CD1c-positive myeloid dendritic cell (primary cell): Measurements from ENCODE around the gene WDR38.
A peak's percentile ranks its signal among the peaks of the same experiment; 100 is the strongest.

Source experiments
- DNase-seq: peaks from one replicate; pipeline ENCODE4 v3.0.0-alpha.2; 2016; ENCODE audit errors: extremely low spot score

Gene WDR38

DNA sequence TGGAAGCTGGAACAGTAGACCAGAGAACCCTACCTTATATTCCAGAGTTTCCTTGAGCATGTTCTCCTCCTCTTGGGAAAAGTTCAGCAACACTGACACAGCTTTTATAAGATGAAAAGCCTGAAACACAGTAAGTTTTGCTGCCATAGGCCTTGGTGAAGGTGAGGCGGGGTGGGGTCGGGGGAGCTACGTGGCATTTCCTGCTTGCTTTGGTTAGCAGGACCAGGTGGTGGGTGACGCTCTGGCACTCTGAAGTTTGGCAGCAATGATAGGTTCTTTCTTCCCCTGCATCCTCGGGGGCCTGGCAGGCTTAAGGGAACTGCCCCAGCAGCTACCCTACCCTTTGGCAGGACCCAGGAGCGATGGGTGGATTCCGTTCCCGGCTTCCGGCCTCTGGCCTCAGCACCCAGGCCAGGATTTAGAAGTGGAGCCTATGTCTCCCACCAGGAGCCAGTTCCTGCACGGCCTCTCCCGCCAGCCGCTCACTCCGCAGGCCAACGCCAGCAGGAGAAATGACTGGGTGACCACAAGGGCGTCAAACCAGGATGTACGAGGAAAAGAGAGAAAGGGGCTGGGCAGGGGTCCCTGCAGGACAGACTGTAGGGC lies 28.0 kb downstream of the WDR38 start:
- DNase-seq, result no peak

DNA sequence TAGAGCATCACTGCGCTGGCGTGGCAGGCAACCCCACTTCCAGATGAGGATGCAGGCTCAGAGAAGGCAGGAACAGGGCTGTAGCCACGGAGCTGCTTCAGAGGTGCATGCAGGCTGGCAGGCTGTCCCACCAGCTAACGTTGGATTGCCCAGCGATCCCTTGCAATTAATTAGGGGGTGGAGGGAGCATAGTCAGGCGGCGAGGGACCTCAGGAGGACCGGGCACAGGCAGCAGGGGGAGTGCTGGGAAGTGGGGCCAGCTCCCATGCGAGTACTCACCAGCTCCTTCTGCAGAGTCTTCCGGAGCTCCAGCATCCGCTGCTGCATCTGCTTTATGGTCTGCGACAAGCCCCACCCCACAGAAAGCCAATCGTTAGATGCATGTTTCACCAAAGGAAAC lies 29.0 kb downstream of the WDR38 start:
- no peak for DNase-seq

DNA sequence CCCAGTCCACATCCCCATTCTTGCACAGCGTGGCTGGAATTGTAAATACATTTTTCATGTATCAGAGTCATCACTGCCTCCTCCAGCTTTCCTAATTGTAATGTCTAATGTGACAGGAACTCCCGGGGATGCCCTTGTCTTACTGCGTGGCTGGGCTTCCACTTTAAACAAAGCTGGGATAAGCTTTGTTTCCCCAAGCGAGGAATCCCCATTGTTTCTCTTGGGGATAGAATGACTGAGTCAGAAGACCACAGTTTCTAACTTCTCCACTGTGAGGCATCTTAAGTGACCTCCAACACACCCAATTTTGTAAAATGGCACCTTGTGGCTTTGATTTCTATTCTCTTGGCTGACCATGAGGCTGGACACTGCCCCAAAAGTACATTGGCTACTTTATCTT lies 31.1 kb downstream of the WDR38 start:
- no peak for DNase-seq

DNA sequence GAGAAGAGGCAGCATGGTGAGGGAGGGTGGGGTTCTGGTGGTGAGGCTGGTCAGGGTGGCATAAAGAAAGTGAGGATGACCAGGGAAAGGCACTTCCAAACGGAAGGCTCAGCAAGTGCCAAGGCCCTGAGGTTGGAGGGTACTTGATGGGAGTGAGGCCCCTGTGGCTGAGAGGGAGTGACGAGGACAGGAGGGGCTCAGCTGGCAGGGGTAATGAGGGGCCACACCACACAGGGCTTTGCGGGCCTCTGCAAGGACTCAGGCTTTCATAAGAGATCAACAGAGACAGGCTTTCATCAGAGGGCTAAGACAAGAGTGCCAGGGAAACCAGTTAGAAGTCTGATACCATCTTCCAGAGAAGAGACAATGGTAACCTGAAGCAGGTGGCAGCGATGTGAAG lies 32.3 kb downstream of the WDR38 start:
- DNase-seq, result no peak

DNA sequence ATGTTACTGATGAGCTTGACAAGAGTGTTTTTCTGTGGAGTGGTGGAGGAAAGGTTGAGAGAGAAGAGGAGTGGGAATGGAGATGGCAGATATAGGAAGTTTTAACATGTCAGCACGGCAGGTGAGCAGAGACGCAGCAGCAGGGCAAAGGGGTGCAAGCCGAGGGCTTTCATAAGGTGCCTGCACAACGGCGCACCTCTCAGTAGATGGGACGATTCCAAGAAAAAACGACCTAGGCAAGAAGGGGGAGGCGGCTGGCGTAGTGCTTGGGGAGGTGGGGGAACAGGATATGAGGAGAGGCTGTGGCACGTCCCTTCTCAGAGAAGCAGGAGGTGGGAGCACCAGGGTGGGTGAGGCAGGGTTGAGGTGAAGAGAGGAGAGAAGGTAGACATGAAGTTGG lies 33.2 kb downstream of the WDR38 start:
- no peak for DNase-seq

DNA sequence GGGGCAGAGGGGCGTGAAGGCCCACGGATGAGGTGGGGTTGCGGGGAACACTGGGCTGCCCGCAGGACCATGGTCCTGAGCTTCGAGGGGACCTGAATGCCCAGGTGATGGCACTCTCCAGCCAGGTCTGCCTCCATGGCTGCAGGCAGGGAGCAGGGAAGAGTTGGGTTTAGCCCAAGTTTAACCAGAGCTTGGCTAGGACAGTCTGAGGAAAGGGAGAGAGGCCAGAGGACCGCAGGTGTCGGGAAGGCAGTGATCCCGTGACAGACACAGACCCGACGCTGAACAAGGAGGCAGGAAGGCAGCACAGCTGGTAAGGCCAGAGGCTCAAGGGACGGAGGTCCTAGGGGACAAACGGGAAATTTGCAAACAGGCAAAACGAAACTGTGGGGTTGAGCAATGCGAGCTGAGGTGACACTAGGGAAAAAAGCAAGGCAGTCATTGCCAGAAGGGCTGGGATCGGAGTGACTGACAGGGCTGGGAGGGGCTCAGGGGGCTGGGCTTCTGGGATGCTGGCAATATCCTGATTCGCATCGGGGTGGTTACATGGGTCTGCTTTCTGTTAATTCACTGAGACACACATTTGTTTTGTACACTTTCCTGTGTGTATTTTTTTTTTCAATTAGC lies 33.7 kb downstream of the WDR38 start:
- DNase-seq, result no peak

DNA sequence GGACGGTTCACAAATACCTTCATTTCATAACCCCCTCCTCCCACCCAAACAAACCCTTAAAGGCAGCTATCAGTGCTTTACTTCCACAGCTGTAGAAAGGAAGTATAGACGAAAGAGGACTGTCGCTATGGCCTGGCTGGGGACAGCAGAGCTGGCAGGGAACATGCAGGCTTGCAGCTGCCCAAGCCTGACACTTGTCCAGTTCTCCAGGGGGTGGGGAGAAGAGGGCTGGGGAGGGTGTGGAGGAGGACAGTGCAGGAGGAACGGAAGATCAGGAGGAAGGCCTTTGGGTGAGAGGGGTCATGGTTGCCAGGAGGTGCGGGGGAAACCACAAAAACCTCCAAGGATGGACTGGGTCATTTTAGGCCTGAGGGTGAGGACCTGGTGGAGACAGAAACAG lies 34.6 kb downstream of the WDR38 start:
- DNase-seq, result no peak

DNA sequence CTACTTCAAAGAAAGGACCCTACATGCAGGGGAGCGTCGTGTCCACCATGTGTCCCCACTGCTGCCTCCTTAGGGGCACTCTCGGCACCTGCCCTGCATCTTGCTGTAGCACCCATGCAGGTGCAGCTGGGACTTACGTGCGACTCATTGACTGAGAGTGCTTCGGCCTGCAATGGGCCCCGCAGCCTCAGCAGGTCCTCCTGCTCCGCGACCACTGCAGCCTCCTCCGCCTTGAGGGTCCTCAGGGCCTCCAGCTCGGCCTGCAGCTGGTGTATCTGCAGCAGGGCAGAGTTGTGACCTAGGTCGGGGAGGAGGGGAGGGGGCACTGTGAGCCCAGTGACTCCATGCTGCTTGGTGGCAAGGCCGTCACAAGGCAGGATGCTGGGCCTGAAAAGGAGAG lies 35.7 kb downstream of the WDR38 start:
- DNase-seq, result no peak

DNA sequence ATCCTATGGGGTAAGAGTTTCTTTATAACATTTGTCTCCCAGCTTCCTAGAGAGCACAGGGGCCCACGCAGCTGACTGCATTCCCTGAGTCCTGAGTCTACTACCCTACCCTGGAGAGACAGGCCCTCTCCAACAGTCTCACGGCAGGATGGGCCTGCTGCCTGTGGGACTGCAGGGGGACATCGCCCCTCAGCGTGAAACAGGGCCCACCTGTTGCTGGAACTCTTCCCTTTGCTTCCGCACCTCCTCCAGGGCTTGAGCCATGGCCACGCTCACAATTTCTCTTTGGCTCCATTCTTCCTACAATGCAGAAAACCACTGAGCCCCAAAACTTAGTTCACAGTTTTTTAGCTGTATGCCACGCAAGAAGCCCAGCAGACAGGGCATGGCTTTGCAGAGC lies 36.9 kb downstream of the WDR38 start:
- no peak for DNase-seq

DNA sequence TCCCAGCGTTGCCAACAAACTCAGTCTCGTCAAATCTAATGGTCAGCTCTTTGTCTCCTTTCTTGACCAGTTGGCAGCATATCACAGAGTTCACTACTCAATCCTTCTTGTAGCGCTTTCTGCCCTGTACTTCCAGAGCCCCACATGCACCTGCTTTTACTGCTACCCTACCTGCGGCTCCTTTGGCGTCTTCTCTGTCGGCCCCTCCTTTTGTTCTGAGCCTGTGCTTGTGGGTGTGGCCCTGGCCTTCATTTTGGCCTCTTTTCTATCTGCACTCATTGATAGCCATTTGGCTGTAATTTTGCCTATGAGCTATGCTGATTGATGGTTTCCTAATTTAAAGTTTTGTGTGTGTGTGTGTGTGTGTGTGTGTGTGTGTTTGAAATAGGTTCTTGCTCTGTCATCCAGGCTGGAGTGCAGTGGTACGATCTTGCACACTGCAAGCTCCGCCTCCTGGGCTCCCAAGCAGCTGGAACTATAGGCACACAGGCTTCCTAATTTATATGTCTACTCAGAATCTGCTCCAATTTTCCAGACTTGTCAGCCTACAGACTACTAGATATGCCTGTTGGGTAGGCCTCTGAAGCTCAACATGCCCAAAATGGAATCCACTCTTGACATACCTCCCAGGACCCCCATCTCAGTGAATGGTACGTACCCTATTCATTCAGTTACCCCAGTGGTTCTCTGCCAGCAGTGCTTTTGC lies 40.9 kb downstream of the WDR38 start:
- DNase-seq, result no peak

DNA sequence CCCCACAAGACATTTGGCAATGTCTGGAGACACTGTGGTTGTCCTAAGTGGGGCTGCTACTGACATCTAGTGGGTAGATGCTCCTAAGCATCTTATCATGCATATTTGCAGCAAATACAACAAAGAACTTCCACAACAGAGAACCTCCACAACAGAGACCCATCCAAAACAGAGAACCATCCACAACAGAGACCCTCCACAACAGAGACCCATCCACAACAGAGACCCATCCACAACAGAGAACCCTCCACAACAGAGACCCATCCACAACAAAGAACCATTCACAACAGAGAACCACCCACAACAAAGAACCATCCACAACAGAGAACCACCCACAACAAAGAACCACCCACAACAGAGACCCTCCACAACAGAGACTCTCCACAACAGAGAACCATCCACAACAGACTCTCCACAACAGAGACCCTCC lies 41.5 kb downstream of the WDR38 start:
- peak; percentile 33 for DNase-seq

DNA sequence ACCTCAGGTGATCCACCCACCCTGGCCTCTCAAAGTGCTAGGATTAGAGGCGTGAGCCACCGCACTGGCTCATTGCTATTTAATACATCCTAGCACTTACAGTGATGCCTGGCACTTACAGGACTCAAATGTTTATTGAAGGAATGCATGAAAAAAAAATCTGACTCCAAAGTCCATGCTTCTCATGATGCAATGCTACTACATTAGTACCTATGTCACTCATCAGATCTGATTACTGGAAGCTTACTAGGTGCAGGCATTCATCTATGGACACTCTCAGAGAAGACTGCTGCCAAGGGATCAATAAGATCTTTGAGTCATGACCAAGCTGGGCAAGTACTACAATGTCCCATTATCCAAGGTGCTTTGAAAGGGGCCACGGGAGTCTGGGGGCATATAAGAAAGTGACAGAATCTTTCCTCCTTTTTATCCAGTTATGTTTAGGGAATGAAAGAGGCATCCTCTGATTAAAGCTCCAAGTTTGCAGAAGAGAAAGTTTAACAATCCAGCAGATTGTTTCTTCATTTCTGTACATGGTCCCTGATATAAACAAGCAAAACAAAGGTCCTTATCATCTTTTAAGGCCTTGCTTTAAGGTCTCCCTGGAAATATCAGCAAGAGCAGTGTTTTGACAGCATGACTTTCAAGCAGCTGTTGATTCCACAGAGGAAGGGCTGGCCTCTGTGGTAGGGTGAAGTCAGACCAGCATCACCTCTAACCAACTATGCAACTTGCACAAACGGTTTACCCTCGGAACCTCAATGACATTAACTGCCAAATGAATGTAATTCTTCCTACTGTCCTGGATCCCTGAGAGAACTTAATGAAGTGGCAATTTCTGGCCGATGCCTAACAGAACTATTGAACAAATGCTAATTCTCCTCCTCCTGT lies 44.6 kb downstream of the WDR38 start:
- no peak for DNase-seq

DNA sequence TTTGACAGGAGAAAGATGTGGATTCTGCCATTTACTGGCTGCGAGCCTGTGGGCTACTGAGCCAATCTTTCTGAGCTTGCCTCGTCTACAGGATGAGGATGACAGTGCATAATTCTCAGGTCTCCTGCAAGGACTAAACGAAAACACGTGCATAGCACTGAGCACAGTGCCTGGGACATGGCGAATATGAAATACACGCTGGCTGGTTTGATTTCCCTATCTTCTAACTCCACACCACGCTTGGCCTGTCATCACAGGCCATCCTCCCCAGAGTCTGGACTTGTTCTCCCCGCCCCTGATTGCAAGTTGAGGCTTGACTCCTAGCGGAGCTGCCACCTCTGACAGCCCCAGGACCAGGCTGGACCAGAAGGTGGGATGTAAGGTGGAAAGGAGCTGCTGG lies 46.6 kb downstream of the WDR38 start:
- DNase-seq, result no peak

DNA sequence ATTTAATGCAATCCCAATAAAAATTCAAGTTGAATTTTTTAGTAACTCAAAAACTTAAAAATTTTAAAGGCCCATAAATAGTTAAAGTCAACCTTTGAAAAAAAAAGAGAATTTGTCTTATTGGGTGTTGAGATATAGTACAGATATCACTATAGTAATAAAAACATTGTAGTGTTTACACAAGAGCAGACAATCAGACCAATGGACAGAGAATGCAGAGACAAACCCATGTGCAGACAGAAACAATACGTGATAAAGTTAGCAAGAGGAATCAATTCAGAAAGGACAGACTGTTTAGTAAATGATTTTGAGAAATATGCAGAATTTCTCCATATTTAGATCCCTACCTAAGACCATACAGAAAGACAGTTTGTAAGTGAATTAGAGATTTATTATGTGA lies 53.7 kb downstream of the WDR38 start:
- no peak for DNase-seq
